ENCODE data around the gene ZNF275. TPM values are rescaled to one million over a fixed set of nuclear protein-coding genes. Genes with fewer than 3 reads are reported as not detected.
A peak's percentile ranks its signal among the peaks of the same experiment; 100 is the strongest.

The ZNF275 gene
- total and polyA plus RNA-seq, 12 donors: 22.8 to 252 (median 101) TPM

GRCh38 chrX:153397256-153397960 is 63.5 kb downstream of the ZNF275 start:
- no peak for TF ChIP-seq CTCF (IDR thresholded peaks at IDR 0.05)
- no peak for TF ChIP-seq POLR2A (IDR thresholded peaks at IDR 0.05)
- no peaks in the 10 kb centered on the region for H3K4me1 ChIP-seq (replicated peaks in 1 of 2)
- no peak for DNase-seq
- no peak overlapping the region for H3K27ac ChIP-seq
- no peaks in the 10 kb centered on the region for H3K27me3 ChIP-seq
- no peaks in the 10 kb centered on the region for H3K36me3 ChIP-seq (replicated peaks in 1 of 2)
- no peak overlapping the region for H3K4me3 ChIP-seq
- no peaks in the 10 kb centered on the region for H3K9me3 ChIP-seq (replicated peaks in 1 of 3)
- 82 to 92% (median 88%) methylated on average over 7 to 27 of the region's 27 CpGs for WGBS, 4 donors
- intact Hi-C loops (cut with DNase I): no loop called here

GRCh38 chrX:153398275-153398960 is 64.5 kb downstream of the ZNF275 start:
- H3K4me1 ChIP-seq (replicated peaks in 1 of 2): no peaks in the 10 kb centered on the region
- no peak for TF ChIP-seq POLR2A (IDR thresholded peaks at IDR 0.05)
- TF ChIP-seq CTCF (IDR thresholded peaks at IDR 0.05): no peak
- DNase-seq: no peak
- WGBS, 4 donors: 87 to 91% (median 87%) methylated on average over 8 to 17 of the region's 17 CpGs
- intact Hi-C loops (cut with DNase I): no loop called here
- no peak overlapping the region for H3K4me3 ChIP-seq
- no peaks in the 10 kb centered on the region for H3K36me3 ChIP-seq (replicated peaks in 1 of 2)
- no peak overlapping the region for H3K27ac ChIP-seq
- no peaks in the 10 kb centered on the region for H3K9me3 ChIP-seq (replicated peaks in 1 of 3)
- H3K27me3 ChIP-seq: no peaks in the 10 kb centered on the region

- H3K27me3 ChIP-seq: no peaks in the 10 kb centered on the region
- no peak overlapping the region for H3K27ac ChIP-seq
- no peaks in the 10 kb centered on the region for H3K4me1 ChIP-seq (replicated peaks in 1 of 2)
- no peak overlapping the region for H3K4me3 ChIP-seq
- H3K9me3 ChIP-seq (replicated peaks in 1 of 3): no peaks in the 10 kb centered on the region
- DNase-seq: peak; percentile 42 to 68 (median 54)
- no peak for TF ChIP-seq POLR2A (IDR thresholded peaks at IDR 0.05)
- peak; percentile 44 to 89 (median 64) for TF ChIP-seq CTCF (IDR thresholded peaks at IDR 0.05)
- 56 to 88% (median 75%) methylated on average over 20 to 59 of the region's 60 CpGs for WGBS, 4 donors
- intact Hi-C loops (cut with DNase I): no loop called here
- no peaks in the 10 kb centered on the region for H3K36me3 ChIP-seq (replicated peaks in 1 of 2)
These were observed 66.5 kb downstream of the ZNF275 start for GRCh38 chrX:153400146-153401132.
